HUES6 (cell line): ENCODE results near the gene ARHGEF4.

ENCODE experiments used
- H3K27ac ChIP-seq: 2 replicates; pipeline ENCODE4 v1.7.0; 2013; ENCODE audit warnings: low read depth, mild to moderate bottlenecking, low read length, inconsistent platforms
- H3K27me3 ChIP-seq: 2 replicates; pipeline ENCODE4 v1.6.1; 2013; ENCODE audit warnings: low read length; ENCODE audit not compliant: control insufficient read depth, insufficient read depth
- H3K36me3 ChIP-seq: 2 replicates; pipeline ENCODE4 v1.6.1; 2013; ENCODE audit warnings: low read length; ENCODE audit not compliant: control insufficient read depth, insufficient read depth
- H3K4me1 ChIP-seq: 2 replicates; pipeline ENCODE4 v1.6.1; 2013; ENCODE audit warnings: low read length; ENCODE audit not compliant: control insufficient read depth, insufficient read depth
- H3K4me3 ChIP-seq: 2 replicates; pipeline ENCODE4 v1.5.1; 2013; ENCODE audit warnings: low read depth, low read length
- H3K9ac ChIP-seq: one replicate; pipeline ENCODE4 v1.6.1; 2013; ENCODE audit warnings: mild to moderate bottlenecking, low read length
- H3K9me3 ChIP-seq: 2 replicates; pipeline ENCODE4 v1.6.1; 2013; ENCODE audit warnings: low read depth, low read length; ENCODE audit not compliant: control insufficient read depth, insufficient read depth

ARHGEF4 gene

DNA sequence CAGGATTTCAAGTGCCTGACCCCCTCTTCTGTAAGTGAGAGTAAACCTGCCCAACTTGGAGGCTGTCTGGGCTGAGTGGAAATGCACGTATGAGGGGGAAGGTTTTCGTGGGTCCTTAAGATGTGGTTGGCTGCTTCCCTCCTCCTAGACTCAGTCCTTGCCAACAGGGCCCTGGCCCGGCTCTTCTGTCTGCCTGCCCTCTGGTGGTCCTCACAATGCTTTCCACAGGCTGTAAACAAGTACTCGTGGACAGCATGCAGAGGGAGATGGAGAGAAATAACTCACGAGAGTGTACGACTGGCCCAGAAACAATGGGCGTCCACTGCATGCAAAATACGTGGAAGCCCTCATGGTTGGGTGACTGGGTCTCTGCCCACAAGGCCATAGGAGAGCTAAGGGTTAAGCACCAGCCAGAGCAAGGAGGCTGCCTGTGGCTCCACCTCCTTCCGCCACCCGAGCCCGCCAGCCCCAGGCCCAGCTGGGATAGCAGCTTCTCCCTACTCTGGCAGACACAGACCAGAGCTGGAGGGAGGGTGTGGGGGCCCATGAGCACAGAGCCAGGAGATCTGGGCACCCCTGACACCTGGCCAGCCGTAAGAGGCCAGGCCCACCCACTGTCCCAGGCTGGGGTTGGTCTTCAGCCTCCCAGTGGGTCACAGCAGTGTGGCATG, 17.0 kb upstream of the ARHGEF4 start:
- H3K36me3 ChIP-seq, result no peaks in the 10 kb centered on the region
- H3K4me3 ChIP-seq, result no peak overlapping the region; the same call in 1 of the 2 replicates
- no peaks in the 10 kb centered on the region for H3K27me3 ChIP-seq
- no peak overlapping the region for H3K9ac ChIP-seq
- H3K4me1 ChIP-seq, result peaks cover 24% of the 10 kb centered on the region
- no peak overlapping the region for H3K27ac ChIP-seq
- no peaks in the 10 kb centered on the region for H3K9me3 ChIP-seq

DNA sequence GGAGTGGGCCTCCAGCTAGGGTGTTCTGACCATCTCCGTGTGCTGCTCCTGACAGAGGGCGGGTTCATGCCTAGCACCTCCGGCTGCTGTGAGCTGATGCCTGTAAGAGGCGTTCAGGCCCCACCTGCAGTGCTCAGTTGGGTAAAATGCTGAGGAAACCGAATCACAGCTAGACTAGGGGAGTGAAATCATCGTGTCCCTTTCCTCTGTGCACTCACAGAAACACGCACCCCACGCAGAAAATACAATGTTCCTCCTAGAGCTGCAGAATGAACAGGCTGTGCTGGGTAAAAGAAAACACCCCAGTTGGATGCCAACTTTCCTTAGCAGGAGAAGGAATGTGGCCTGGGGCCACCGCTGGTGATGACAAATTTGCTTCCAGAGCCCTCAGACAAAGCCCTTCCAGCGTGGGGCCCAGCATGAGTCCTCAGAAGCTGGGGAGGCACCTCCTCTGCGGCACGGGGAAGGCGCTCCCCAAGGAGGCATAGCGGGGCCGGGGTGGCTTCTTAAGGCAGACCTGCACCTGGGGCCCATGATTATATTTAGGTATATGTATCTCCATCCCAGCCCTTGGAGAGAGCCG, 16.3 kb upstream of the ARHGEF4 start:
- Histone ChIP-seq H3K27me3 (no peaks in the 10 kb centered on the region), H3K4me3 (no peak overlapping the region; the same call in 1 of the 2 replicates), H3K9ac (no peak overlapping the region), H3K27ac (no peak overlapping the region), H3K9me3 (no peaks in the 10 kb centered on the region), H3K4me1 (peaks cover 24% of the 10 kb centered on the region), H3K36me3 (no peaks in the 10 kb centered on the region)

- H3K27me3 ChIP-seq, result no peaks in the 10 kb centered on the region
- no peaks in the 10 kb centered on the region for H3K9me3 ChIP-seq
- no peak overlapping the region for H3K9ac ChIP-seq
- no peak overlapping the region for H3K27ac ChIP-seq
- H3K4me3 ChIP-seq, result no peak overlapping the region
- H3K4me1 ChIP-seq, result peaks cover 29% of the 10 kb centered on the region
- H3K36me3 ChIP-seq, result no peaks in the 10 kb centered on the region
These were observed 14.8 kb upstream of the ARHGEF4 start for GRCh38 chr2:130821867-130822266.

DNA sequence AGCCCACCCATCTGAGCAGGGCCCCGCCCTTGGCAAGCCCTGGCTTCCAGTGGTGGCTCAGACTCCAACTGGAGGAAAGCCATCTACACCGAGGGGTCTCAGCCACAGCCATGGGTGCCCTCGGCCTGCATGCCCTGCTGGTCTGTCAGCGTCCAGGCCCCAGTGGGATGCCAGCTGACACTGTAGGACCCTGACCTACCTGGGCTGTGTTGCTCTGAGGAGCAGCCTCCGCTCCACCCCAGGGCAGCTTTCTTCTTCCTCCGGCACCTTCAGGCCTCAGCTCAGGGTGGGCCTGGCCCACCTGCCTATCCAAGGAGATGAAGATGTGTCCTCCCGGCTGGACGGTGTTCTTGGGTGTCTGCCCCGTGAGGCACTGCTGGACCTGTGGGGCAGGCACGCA, 13.9 kb upstream of the ARHGEF4 start:
- H3K9me3 ChIP-seq, result no peaks in the 10 kb centered on the region
- no peaks in the 10 kb centered on the region for H3K36me3 ChIP-seq
- no peaks in the 10 kb centered on the region for H3K27me3 ChIP-seq
- H3K4me1 ChIP-seq, result peaks cover 38% of the 10 kb centered on the region
- no peak overlapping the region for H3K9ac ChIP-seq
- H3K4me3 ChIP-seq, result no peak overlapping the region
- H3K27ac ChIP-seq, result no peak overlapping the region

GRCh38 chr2:130823171-130823885, 13.4 kb upstream of the ARHGEF4 start:
- Histone ChIP-seq H3K27ac (no peak overlapping the region), H3K4me3 (no peak overlapping the region), H3K27me3 (no peaks in the 10 kb centered on the region)

GRCh38 chr2:130823886-130824491, 12.7 kb upstream of the ARHGEF4 start:
- H3K36me3 ChIP-seq, result no peaks in the 10 kb centered on the region
- H3K4me3 ChIP-seq, result no peak overlapping the region
- H3K27me3 ChIP-seq, result no peaks in the 10 kb centered on the region
- no peak overlapping the region; the same call in 1 of the 2 replicates for H3K27ac ChIP-seq
- peaks cover 50% of the 10 kb centered on the region for H3K4me1 ChIP-seq
- no peaks in the 10 kb centered on the region for H3K9me3 ChIP-seq
- H3K9ac ChIP-seq, result no peak overlapping the region

More at GRCh38 chr2:130823171-130823885, 13.4 kb upstream of the ARHGEF4 start:
- Histone ChIP-seq H3K4me1 (peaks cover 44% of the 10 kb centered on the region), H3K36me3 (no peaks in the 10 kb centered on the region), H3K9ac (no peak overlapping the region), H3K9me3 (no peaks in the 10 kb centered on the region)

GRCh38 chr2:130824492-130825061, 12.1 kb upstream of the ARHGEF4 start:
- Histone ChIP-seq H3K9ac (no peak overlapping the region), H3K27ac (no peak overlapping the region; the same call in 1 of the 2 replicates), H3K4me1 (peaks cover 48% of the 10 kb centered on the region), H3K36me3 (no peaks in the 10 kb centered on the region), H3K27me3 (no peaks in the 10 kb centered on the region), H3K4me3 (no peak overlapping the region), H3K9me3 (no peaks in the 10 kb centered on the region)

DNA sequence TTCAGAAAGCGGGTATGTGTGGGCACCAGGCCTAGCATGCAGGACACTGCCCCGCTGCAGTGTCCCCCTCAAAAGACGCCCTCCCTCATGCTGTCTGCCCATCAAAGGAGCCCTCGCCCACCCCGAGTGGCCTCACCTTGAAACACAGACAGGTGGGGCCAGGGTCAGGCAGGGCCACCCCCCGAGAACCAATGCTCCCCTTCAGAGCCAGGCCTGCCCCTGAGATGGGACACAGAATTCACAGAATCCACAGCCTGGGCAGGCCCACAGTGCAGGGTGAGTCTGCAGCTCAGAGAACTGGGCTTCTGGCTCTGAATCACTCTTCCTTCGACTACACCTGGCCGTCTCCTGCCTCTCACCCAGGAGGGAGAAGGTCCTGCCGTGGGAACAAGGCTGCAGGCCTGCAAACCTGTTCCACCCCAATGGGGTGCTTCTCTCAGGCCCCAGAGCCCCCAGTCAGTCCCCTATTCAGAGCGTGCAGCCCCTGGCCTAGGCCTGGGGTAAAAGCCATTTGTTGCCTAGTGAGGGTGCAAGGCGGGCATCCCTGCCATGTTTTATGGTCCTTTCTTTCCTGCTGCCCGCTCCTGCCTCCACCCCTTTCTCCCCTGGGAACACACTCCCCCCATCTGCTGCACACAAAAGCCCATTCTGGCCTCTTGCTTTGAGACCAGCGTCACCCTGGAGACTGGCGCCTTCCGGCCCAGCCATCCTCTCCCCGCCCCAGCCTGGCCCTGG, 11.3 kb upstream of the ARHGEF4 start:
- H3K4me3 ChIP-seq, result no peak overlapping the region
- no peaks in the 10 kb centered on the region for H3K27me3 ChIP-seq
- no peak overlapping the region for H3K9ac ChIP-seq
- no peaks in the 10 kb centered on the region for H3K36me3 ChIP-seq
- H3K4me1 ChIP-seq, result peaks cover 40% of the 10 kb centered on the region
- H3K27ac ChIP-seq, result no peak overlapping the region
- no peaks in the 10 kb centered on the region for H3K9me3 ChIP-seq

DNA sequence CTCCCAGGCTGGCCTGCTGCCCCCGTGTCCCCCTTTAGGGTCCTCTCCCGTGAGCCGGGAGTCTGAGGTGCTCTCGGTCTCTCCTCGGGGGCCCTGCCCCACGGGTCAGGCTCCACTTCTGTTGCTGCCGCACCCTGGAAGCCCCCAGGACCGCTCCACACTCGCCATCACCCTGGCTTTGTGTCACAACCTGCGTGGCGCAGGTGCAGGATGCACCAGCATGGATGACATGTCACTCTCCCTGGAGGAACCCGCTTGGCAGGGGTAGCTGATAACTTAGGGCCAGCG, 10.8 kb upstream of the ARHGEF4 start:
- Histone ChIP-seq H3K27ac (no peak overlapping the region), H3K9ac (no peak overlapping the region), H3K4me3 (no peak overlapping the region), H3K4me1 (peaks cover 36% of the 10 kb centered on the region), H3K9me3 (no peaks in the 10 kb centered on the region), H3K27me3 (no peaks in the 10 kb centered on the region), H3K36me3 (no peaks in the 10 kb centered on the region)

- no peak overlapping the region for H3K27ac ChIP-seq
- peaks cover 36% of the 10 kb centered on the region for H3K4me1 ChIP-seq
- no peaks in the 10 kb centered on the region for H3K36me3 ChIP-seq
- no peak overlapping the region for H3K9ac ChIP-seq
- no peaks in the 10 kb centered on the region for H3K27me3 ChIP-seq
- H3K9me3 ChIP-seq, result no peaks in the 10 kb centered on the region
- no peak overlapping the region for H3K4me3 ChIP-seq
These were observed 10.3 kb upstream of the ARHGEF4 start for GRCh38 chr2:130826419-130826818.
